Effector memory CD8-positive, alpha-beta T cell (primary cell): ENCODE data around the gene DGCR2.

Experiments used
- ATAC-seq: fragments of 150-1000 bp; cut with Tn5 transposase; replicated peaks from 2 replicates; pipeline ENCODE4 v1.10.0; 2021; ENCODE audit warnings: mild to moderate bottlenecking, moderate library complexity
- DNase-seq, 3 experiments: peaks; one replicate each; pipeline ENCODE4 v3.0.0; 2021
- H3K27ac Mint-ChIP-seq, 2 donors: one replicate each; pipeline ENCODE4 v1.8.0; 2022; ENCODE audit warnings: mild to moderate bottlenecking in 2 of 2, mixed read lengths in 2 of 2, moderate library complexity in 2 of 2
- H3K27me3 Mint-ChIP-seq, 2 donors: one replicate each; pipeline ENCODE4 v1.8.0; 2022; ENCODE audit warnings: mixed read lengths in 2 of 2
- H3K36me3 Mint-ChIP-seq: one replicate; pipeline ENCODE4 v1.8.0; 2022; ENCODE audit warnings: mild to moderate bottlenecking, moderate library complexity, mixed read lengths; ENCODE audit not compliant: insufficient read depth
- H3K4me1 Mint-ChIP-seq, 2 donors: one replicate each; pipeline ENCODE4 v1.8.0; 2022; ENCODE audit warnings: low read depth in 2 of 2, mixed read lengths in 2 of 2
- H3K4me3 Mint-ChIP-seq, 2 donors: one replicate each; pipeline ENCODE4 v1.8.0; 2022; ENCODE audit warnings: mild to moderate bottlenecking in 2 of 2, mixed read lengths in 2 of 2, moderate library complexity in 2 of 2
- H3K9me3 Mint-ChIP-seq, 2 donors: one replicate each; pipeline ENCODE4 v1.8.0; 2022; ENCODE audit warnings: mixed read lengths in 2 of 2

The DGCR2 gene

DNA sequence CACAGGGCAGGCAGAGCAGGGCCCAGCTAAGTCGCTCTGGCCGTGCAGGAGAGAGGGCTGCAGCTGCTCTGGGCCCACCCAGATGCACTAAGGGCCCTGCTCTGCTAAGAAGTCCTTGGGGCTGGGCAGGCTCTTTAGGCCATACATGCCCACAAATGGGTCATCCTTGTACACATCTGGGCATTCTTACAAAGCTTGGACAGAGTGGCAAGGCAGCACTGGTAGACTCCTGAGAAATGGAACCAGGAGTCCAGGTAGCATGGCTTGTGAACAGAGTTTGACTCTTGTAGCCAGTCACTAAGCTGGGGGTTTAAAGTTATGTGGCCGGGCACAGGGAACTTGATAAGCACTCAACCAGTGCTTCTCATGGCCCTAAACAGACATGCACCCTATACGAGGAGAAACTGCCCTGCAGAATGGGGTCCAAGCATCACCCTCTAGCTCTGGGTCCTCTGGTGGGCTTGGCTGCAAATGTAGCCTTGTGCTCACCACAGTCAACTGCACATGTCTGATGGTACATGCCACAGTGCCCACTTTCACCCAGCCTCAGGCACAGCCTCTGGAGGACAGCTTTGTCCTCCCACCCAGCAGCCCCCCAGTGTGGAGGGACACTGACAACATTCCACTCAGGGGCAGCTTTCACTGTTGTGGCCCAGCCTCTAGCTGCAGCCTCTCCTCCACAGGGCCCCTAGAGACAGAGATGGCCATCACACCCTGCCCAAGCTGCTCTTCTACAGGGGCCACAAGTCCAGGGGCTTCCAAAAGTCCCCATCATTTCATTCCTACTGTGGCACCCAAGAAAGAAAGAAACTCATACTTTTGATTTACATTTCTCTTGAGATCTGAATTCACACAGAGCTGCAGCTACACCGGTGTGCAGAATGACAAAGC, 75.2 kb downstream of the DGCR2 start:
- DNase-seq (no peak), ATAC-seq (no peak)
- H3K4me1 Mint-ChIP-seq, result no peaks in the 10 kb centered on the region
- H3K9me3 Mint-ChIP-seq, result no peaks in the 10 kb centered on the region
- peaks cover 72% of the 10 kb centered on the region for H3K36me3 Mint-ChIP-seq
- no peak overlapping the region for H3K27ac Mint-ChIP-seq
- H3K27me3 Mint-ChIP-seq, result no peaks in the 10 kb centered on the region
- H3K4me3 Mint-ChIP-seq, result no peak overlapping the region

DNA sequence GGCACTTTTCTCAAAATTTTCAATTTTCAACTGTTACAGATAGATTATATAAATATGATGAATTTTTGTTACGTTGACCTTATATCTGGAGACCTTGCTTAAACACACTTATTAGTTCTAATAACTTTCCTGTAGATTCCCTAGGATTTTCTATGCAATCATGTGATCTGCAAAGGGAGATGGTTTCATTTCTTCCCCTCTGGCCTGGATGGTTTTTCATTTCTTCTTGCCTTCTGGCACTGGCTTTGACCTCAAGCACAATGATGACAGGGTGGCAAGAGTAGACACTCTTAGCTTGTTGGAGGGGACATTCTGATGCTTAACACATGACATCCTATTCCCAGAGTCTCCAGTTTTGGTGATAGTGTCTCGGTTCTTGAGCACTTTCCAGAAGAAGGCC, 75.9 kb downstream of the DGCR2 start:
- Mint-ChIP-seq H3K9me3 (no peaks in the 10 kb centered on the region), H3K4me3 (no peak overlapping the region), H3K27me3 (no peaks in the 10 kb centered on the region), H3K36me3 (peaks cover 74% of the 10 kb centered on the region), H3K27ac (no peak overlapping the region), H3K4me1 (no peaks in the 10 kb centered on the region)
- no peak for DNase-seq
- ATAC-seq, result no peak

DNA sequence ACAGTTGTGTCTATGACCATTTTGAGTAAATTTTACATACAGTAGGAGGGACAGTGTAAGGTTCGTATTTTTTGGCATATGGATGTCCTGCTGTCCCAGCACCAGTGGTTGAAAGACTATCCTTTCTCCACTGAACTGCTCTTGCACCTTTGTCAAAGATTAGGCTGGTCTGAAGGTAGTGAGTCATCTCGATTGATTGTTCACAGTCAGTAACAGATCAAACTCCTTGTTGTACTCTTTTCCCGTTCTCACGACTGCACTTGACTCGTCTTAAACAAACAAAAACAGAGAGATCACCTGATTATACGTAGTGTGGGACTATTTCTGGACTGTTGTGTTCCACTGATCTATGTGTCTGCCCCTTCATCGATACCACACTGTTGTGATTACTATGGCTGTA, 77.1 kb downstream of the DGCR2 start:
- Mint-ChIP-seq H3K36me3 (peaks cover 67% of the 10 kb centered on the region), H3K27me3 (no peaks in the 10 kb centered on the region), H3K9me3 (no peaks in the 10 kb centered on the region), H3K4me3 (no peak overlapping the region), H3K4me1 (no peaks in the 10 kb centered on the region), H3K27ac (no peak overlapping the region)
- DNase-seq, result no peak
- ATAC-seq, result no peak

DNA sequence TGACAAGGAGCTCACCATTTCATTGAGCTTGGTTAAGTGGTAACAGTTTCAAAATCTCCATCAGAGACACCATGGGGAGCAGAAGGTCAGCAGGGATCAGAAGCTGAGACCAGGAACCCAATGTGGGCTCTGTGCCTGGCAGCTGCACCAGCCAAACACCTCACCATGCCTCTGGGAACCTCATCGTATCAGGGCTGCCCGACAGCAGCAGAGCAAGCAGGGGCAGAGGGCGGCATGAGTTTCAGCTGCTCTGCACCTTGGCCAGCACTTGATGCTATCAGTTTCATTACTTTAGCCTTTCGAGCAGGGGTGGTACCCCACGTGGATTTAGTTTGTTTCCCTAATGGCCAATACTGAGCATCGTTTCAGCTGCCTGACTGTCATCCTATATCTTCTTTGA, 77.8 kb downstream of the DGCR2 start:
- H3K4me3 Mint-ChIP-seq, result no peak overlapping the region
- H3K36me3 Mint-ChIP-seq, result peaks cover 60% of the 10 kb centered on the region
- ATAC-seq (no peak), DNase-seq (no peak)
- H3K4me1 Mint-ChIP-seq, result no peaks in the 10 kb centered on the region
- peak overlapping the region in 1 of 2 donors; percentile 20 for H3K27ac Mint-ChIP-seq
- H3K27me3 Mint-ChIP-seq, result no peaks in the 10 kb centered on the region
- H3K9me3 Mint-ChIP-seq, result no peaks in the 10 kb centered on the region

DNA sequence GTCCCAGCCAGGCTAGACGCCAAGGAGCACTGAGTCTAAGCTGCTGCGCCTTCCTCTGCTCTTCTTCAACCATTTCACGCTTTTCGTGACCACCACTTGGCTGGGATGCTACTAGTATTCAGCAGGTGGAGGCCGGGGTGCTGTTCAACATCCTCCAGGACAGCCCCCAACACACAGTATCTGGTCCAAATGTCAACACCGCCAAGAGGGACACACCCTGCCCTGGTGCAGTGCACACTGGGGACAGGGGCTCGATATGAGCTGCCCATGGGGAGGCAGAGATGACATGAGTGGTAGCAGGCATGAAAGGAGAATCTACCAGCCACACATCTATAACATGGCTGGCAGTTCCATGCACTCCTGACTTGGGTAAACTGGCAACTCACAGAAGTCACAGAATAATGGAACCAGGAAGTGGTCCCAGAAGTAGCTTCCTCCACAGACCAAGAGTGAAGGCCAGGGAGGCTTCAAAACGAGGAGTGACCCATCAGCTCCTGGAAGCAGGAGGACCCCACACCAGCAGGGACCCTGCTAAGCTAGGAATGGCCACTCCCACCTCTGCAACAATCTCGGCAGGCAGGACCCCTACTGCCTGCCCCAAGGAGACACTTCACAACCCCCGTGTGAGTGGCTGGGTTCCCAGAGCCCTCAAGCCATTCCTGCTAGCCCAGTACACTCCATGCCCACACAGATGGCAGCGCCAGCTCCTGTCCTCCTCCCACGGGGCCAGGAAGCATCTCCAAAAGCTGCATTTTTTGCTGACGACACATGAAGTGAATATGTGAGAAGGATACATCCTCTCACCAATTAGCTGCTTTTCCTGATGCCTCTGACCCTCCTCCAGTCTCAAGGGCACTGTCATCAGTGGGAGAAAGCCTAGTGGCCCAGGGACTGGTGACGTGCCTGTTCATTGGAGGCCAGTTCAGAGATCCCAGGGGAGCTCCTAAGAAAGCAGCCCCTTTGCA, 78.8 kb downstream of the DGCR2 start:
- H3K4me1 Mint-ChIP-seq, result no peaks in the 10 kb centered on the region
- no peaks in the 10 kb centered on the region for H3K9me3 Mint-ChIP-seq
- H3K27me3 Mint-ChIP-seq, result no peaks in the 10 kb centered on the region
- peaks cover 50% of the 10 kb centered on the region for H3K36me3 Mint-ChIP-seq
- ATAC-seq (no peak), DNase-seq (no peak)
- H3K4me3 Mint-ChIP-seq, result no peak overlapping the region
- H3K27ac Mint-ChIP-seq, result peak overlapping the region in 1 of 2 donors; percentile 67

DNA sequence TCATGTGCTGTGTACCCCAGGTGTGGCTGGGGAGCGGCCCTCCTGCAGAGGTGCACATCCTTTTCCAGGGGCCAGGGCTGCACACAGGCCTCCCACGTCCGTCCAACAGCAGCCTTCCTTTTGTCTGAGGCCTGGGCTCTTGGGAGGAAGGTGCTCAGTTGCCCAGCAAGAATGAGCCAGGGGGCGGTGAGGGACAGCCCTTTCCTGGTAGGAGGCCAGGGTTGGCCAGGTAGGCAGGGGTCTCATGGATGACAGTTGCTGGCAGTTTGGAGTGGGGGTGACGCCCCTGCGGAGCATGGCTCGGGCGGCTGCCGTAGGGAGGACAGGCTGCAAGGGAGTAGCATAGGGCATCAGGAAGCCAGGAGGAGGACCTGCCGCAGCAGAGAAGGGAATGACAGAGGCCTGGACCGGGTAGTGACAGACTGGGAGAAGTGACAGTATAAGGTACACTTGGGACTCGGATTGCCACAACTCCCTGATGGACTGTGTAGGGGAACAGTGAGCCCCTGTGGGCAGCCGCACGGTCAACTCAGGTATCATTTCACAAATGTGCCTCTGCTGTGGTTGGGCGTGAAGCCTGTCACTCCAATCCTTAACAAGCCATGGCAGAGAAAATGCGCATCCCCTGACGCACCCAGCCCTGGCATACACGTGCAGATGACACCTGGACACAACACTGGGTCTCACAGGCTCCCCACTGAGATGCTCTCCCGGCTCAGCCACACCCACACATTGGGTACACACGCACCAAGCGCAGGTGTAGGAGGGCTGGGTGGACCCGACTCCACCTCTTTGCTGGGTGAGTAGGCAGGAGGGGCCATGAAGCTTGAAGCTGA, 79.7 kb downstream of the DGCR2 start:
- H3K4me1 Mint-ChIP-seq, result peaks cover 0 to 5% of the 10 kb centered on the region in 2 donors
- no peak for DNase-seq
- no peaks in the 10 kb centered on the region for H3K27me3 Mint-ChIP-seq
- ATAC-seq, result no peak
- H3K27ac Mint-ChIP-seq, result no peak overlapping the region
- H3K9me3 Mint-ChIP-seq, result no peaks in the 10 kb centered on the region
- no peak overlapping the region for H3K4me3 Mint-ChIP-seq
- H3K36me3 Mint-ChIP-seq, result peaks cover 46% of the 10 kb centered on the region

DNA sequence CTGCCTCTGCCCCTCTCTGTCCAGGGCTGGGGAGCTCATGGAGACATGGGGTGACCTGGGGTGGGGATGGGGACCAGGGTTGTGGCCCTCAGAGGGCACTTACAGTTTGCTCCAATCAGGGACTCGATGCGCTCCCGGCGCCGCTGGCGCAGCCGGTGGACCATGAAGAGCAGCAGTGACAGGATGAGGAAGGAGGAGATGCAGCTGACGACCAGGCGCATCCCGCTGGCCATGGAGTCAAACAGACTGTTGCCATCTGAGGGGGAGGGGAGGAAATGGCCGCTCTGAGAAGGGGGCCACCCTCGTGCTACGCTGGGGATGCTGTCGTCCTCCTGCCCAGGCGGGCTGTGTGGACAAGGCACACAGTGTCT, 80.5 kb downstream of the DGCR2 start:
- ATAC-seq (no peak), DNase-seq (no peak)
- Mint-ChIP-seq H3K27me3 (no peaks in the 10 kb centered on the region), H3K9me3 (no peaks in the 10 kb centered on the region), H3K36me3 (peaks cover 39% of the 10 kb centered on the region), H3K4me3 (no peak overlapping the region), H3K27ac (peak overlapping the region in 1 of 2 donors; percentile 25), H3K4me1 (peaks cover 3 to 8% of the 10 kb centered on the region in 2 donors)

DNA sequence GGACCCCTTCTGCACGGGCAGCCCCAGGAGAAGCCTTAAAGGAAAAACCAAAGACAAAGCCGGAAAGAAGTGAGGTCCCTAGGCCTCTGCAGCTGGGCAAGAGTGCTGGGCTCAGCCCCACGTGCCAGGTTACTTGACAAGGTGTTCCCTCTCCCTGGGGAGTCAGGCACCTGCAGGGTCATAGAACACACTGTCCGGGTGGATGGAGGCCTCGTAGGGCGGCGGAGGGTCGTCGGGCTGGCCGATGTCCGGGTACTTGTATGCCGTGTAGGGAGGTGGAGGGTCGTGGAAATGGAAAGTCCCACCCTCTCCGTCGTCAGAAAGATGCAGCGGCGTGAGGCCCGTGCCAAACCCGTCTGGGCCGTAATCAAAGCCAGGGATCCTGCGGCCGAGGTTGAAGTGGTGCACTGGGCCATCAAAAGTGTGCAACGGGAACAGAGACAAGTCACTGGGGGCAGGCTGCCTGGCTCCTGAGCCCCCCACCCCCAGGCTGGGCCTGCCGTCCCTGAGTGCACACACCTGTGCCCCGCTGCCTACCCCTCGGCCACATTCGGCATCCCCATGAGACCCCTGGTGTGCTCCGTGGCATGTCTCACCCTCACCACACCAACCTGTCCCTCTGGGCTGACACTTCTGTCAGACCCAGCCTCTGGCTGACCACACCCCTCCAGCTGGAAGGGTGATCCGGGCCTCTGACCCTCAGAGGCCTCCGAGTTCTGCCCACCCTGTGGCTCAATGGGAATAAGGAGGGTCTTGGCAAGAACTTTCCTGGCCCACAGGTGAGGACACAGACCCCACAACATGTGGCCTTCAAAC, 81.1 kb downstream of the DGCR2 start:
- Mint-ChIP-seq H3K9me3 (no peaks in the 10 kb centered on the region), H3K4me3 (no peak overlapping the region), H3K4me1 (peaks cover 6 to 8% of the 10 kb centered on the region in 2 donors), H3K27ac (no peak overlapping the region), H3K27me3 (no peaks in the 10 kb centered on the region), H3K36me3 (peaks cover 39% of the 10 kb centered on the region)
- ATAC-seq (no peak), DNase-seq (no peak)

DNA sequence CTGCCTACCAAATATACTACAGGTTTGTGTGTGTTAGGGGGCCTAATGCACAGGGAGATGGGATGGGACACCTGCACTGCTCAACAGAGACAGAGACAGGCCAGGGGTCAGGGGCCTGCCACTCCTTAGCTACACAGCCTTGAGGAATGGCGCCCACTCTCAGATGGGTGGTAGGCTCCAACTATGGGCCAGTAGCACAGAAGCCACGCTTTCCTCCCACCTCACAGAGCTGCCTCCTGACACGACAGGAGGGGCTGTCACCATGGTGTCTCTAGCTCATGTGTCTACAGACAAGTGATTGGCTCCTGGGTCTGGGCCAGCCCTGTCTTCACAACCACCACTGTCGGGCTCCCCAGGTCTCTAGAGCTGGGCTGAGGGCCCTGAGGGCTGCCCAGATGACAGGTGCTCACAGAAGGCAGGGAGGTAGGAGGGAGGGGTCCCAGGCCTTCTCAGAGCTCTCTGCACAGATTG, 81.8 kb downstream of the DGCR2 start:
- DNase-seq (no peak), ATAC-seq (no peak)
- H3K4me3 Mint-ChIP-seq, result no peak overlapping the region
- no peaks in the 10 kb centered on the region for H3K27me3 Mint-ChIP-seq
- peak overlapping the region in 1 of 2 donors; percentile 38 for H3K27ac Mint-ChIP-seq
- H3K9me3 Mint-ChIP-seq, result no peaks in the 10 kb centered on the region
- peaks cover 32% of the 10 kb centered on the region for H3K36me3 Mint-ChIP-seq
- peaks cover 8 to 10% of the 10 kb centered on the region in 2 donors for H3K4me1 Mint-ChIP-seq

DNA sequence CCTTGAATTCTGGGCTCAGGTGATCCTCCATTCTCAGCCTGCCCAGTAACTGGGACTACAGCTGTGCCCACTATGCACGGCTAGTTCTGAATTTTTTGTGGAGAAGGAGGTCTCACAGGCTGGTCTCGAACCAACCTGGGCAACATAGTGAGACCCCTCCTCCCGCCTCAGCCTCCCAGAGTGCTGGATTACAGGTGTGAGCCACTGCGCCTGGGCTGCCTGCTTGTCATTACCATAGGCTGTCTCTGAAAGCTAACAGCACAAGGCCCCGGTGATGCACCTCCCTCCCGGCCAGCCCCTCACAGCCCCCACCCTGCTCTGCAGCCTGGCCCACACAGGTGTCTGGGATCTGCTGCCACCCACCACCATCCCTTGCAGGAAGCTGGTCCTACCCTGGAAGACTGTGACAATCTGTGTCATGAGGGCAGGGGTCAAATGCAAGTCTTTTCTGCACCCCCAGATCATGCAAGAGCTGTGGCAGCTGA, 82.4 kb downstream of the DGCR2 start:
- Mint-ChIP-seq H3K27me3 (no peaks in the 10 kb centered on the region), H3K9me3 (no peaks in the 10 kb centered on the region), H3K4me1 (peaks cover 8 to 10% of the 10 kb centered on the region in 2 donors), H3K4me3 (no peak overlapping the region), H3K36me3 (peaks cover 26% of the 10 kb centered on the region), H3K27ac (peak overlapping the region in 1 of 2 donors; percentile 38)
- no peak for ATAC-seq
- DNase-seq, result no peak

DNA sequence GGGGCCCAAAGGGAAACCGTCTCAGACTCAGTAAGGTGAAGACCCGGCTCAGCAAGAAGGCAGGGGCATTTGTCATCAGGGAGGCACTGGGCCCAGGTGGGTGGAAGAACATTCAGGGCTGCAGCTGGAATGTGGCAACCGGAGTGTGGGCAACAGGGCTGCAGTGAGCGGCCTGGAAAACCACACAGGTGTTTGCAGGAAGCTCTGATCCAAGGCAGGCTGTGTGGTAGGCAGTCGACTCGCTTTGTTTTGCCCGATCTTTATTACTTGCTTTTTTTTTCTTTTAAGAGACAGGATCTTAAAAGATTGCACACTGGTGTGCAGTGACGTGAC, 82.8 kb downstream of the DGCR2 start:
- ATAC-seq (no peak), DNase-seq (no peak)
- Mint-ChIP-seq H3K27me3 (no peaks in the 10 kb centered on the region), H3K4me3 (no peak overlapping the region), H3K4me1 (peaks cover 8 to 14% of the 10 kb centered on the region in 2 donors), H3K27ac (no peak overlapping the region), H3K36me3 (peaks cover 24% of the 10 kb centered on the region), H3K9me3 (no peaks in the 10 kb centered on the region)

DNA sequence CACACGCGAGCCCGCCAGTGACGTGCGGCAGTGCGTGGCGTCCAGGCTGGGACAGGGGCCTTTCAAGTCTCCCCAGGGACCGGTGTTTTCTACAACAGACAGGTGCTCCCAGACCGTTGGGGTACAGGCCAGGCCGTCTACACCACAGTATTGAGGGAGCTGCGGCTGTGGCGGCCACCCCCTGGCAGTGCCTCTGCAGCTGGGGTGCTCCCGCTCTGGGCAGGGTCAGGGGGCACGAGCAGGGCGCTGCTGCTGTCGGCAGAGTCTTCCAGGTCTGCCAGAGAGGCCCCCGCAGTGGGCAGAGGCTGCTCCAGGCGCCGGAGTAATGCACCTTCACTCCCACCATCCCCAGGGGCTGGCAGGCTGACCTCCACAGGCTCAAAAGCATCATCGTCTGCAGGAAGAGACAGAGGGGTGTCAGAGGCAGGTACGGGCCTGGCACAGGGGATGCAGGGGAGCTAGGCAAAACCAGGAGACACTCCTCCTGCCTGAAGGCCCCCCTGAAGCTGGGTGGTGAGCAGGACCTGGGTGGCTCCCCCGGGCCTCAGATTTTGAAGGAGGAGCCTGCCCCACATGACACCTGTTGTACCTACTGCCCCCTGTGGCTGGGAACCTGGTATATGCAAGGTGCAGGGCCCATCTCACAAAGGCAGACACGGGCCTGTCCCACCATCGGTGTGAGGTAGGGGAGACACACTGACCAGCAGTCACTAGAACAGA, 83.3 kb downstream of the DGCR2 start:
- H3K4me3 Mint-ChIP-seq, result no peak overlapping the region
- no peaks in the 10 kb centered on the region for H3K27me3 Mint-ChIP-seq
- H3K36me3 Mint-ChIP-seq, result peaks cover 20% of the 10 kb centered on the region
- no peak for DNase-seq
- no peak for ATAC-seq
- H3K4me1 Mint-ChIP-seq, result peaks cover 8 to 16% of the 10 kb centered on the region in 2 donors
- no peak overlapping the region for H3K27ac Mint-ChIP-seq
- no peaks in the 10 kb centered on the region for H3K9me3 Mint-ChIP-seq
